ENCODE data around the gene A3GALT2.
A peak's percentile ranks its signal among the peaks of the same experiment; 100 is the strongest.

The A3GALT2 gene

DNA sequence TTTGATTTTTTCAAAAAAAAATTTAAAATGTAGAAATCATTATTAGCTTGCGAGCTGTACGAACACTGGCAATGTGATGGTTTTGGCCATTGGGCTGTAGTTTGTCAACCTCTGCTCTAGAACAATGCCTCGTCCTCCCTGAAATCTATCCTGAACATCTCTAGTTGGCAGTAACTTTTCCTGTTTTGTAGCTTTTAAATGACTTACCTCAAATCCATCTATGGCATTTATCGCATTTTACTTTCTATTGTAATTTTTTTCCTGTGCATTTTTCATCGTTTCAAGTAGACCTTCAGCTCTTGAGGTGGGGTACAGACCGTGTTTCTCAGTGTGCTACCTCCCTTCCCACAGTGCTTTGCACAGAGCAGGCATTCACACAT is 30.4 kb upstream of the A3GALT2 start:
- DNase-seq (ENCODE audit: low read depth), result no peak
- TF ChIP-seq, protein P1, sequence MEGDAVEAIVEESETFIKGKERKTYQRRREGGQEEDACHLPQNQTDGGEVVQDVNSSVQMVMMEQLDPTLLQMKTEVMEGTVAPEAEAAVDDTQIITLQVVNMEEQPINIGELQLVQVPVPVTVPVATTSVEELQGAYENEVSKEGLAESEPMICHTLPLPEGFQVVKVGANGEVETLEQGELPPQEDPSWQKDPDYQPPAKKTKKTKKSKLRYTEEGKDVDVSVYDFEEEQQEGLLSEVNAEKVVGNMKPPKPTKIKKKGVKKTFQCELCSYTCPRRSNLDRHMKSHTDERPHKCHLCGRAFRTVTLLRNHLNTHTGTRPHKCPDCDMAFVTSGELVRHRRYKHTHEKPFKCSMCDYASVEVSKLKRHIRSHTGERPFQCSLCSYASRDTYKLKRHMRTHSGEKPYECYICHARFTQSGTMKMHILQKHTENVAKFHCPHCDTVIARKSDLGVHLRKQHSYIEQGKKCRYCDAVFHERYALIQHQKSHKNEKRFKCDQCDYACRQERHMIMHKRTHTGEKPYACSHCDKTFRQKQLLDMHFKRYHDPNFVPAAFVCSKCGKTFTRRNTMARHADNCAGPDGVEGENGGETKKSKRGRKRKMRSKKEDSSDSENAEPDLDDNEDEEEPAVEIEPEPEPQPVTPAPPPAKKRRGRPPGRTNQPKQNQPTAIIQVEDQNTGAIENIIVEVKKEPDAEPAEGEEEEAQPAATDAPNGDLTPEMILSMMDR (conservative IDR thresholded peaks at IDR 0.05; ENCODE audit: low read depth, low read length), result no peak
- no peak overlapping the region for H3K4me3 ChIP-seq (ENCODE audit: low read depth, low read length)

- TF ChIP-seq, protein P1 (conservative IDR thresholded peaks at IDR 0.05; ENCODE audit: low read depth, low read length), result no peak
- peak; percentile 5 for DNase-seq (ENCODE audit: low read depth)
- H3K4me3 ChIP-seq (ENCODE audit: low read depth, low read length), result peak overlapping the region; percentile 62
Measured at GRCh38 chr1:33350611-33351280, 29.8 kb upstream of the A3GALT2 start.

DNA sequence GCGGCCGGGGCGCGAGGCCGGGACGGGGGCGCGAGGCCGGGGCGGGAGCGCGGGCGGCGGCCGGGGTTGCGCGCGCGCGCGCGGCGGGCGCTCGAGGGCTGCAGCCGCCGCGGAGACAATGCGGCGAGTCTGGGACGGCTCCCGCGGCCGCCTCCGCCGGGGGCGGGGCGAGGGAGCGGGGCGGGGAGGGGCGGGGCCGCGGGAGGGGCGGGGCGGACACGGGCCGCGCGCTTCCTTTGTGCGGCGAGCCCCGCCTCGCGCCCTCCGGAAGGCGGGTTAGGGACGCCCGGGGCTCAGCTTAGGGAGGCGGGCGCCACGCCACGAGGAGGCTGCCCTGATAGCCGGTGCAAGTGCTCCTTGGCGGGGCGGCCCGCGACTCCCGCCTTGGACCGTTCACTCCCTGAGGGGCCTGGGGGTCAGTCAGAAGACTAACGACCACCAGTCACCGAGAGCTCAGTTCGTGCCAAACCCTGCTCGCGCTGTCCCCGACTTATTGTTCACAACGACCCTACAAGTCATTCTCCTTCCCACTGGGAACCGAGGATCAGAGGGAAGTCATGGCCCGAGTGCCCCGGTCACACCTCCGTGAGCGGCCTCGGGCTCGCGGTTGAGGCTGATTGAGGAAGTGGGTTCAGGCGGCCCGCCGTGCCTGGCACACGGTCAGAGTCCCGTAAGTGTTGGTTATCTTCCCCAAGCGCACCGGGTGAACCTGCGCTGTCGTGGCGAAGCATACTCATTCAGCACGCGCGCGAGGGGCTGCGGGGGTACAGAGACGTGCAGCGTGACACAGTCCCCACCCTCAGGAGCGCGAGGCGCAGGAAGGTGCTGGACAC is 29.1 kb upstream of the A3GALT2 start:
- TF ChIP-seq, protein P1 (conservative IDR thresholded peaks at IDR 0.05; ENCODE audit: low read depth, low read length), result no peak
- H3K4me3 ChIP-seq (ENCODE audit: low read depth, low read length), result peak overlapping the region; percentile 78
- DNase-seq (ENCODE audit: low read depth), result peak; percentile 85

GRCh38 chr1:33349081-33349759 is 28.3 kb upstream of the A3GALT2 start:
- TF ChIP-seq, protein P1 (conservative IDR thresholded peaks at IDR 0.05; ENCODE audit: low read depth, low read length), result no peak
- H3K4me3 ChIP-seq (ENCODE audit: low read depth, low read length), result peak overlapping the region; percentile 78
- DNase-seq (ENCODE audit: low read depth), result peak; percentile 62

- DNase-seq (ENCODE audit: low read depth), result peak; percentile 50
- peak overlapping the region; percentile 78 for H3K4me3 ChIP-seq (ENCODE audit: low read depth, low read length)
- TF ChIP-seq, protein P1 (conservative IDR thresholded peaks at IDR 0.05; ENCODE audit: low read depth, low read length), result no peak
Measured at GRCh38 chr1:33348676-33349080, 27.8 kb upstream of the A3GALT2 start.

DNA sequence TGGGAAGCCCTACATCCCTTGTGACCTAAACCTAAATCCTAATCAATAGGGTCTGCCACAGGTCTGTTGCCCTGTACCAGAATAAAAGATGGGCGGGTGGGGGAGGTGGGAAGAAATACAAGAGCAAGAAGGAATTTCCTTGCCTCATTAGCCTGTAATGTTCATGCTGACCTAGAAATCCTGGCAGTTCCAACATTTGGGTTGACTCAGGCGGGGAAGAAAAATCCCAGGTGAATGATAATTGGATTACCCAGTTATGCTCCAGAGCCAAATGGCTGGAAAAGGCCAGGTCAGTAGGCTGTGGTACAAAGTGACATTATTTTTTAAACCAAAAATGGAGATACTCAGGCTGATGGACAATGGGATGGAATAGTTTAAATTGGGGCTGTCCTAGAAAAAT is 27.3 kb upstream of the A3GALT2 start:
- peak; percentile 61 for DNase-seq (ENCODE audit: low read depth)
- H3K4me3 ChIP-seq (ENCODE audit: low read depth, low read length), result peak overlapping the region; percentile 78
- TF ChIP-seq, protein P1 (conservative IDR thresholded peaks at IDR 0.05; ENCODE audit: low read depth, low read length), result no peak

Measured in choroid plexus epithelial cell (primary cell).